HUES64 (cell line): ENCODE data around the gene METTL16.

ENCODE experiments used
- H3K27ac ChIP-seq: 2 replicates; pipeline ENCODE4 v1.7.0; 2013; ENCODE audit warnings: low read depth, low read length, inconsistent platforms
- H3K27me3 ChIP-seq: 2 replicates; pipeline ENCODE4 v1.6.1; 2013; ENCODE audit warnings: mild to moderate bottlenecking, low read length; ENCODE audit not compliant: insufficient read depth
- H3K36me3 ChIP-seq: 2 replicates; pipeline ENCODE4 v1.6.1; 2013; ENCODE audit warnings: mild to moderate bottlenecking, low read length; ENCODE audit not compliant: insufficient read depth
- H3K4me1 ChIP-seq: 2 replicates; pipeline ENCODE4 v1.6.1; 2013; ENCODE audit warnings: mild to moderate bottlenecking, low read length, moderate library complexity; ENCODE audit not compliant: insufficient read depth
- H3K4me3 ChIP-seq: 2 replicates; pipeline ENCODE4 v1.5.1; 2013; ENCODE audit warnings: mild to moderate bottlenecking, low read length, moderate library complexity
- H3K9ac ChIP-seq: 2 replicates; pipeline ENCODE4 v1.6.1; 2013; ENCODE audit warnings: mild to moderate bottlenecking, low read depth, low read length
- H3K9me3 ChIP-seq: 2 replicates; pipeline ENCODE4 v1.6.1; 2013; ENCODE audit warnings: low read depth, low read length; ENCODE audit not compliant: insufficient read depth
- WGBS: fragments of 150-250, 120-280 bp; methylation state at CpG from one replicate; pipeline ENCODE4 v1.1.7; 2013; ENCODE audit warnings: missing lambda C conversion rate; 5-methylcytosine and 5-hydroxymethylcytosine counted together

METTL16 gene

DNA sequence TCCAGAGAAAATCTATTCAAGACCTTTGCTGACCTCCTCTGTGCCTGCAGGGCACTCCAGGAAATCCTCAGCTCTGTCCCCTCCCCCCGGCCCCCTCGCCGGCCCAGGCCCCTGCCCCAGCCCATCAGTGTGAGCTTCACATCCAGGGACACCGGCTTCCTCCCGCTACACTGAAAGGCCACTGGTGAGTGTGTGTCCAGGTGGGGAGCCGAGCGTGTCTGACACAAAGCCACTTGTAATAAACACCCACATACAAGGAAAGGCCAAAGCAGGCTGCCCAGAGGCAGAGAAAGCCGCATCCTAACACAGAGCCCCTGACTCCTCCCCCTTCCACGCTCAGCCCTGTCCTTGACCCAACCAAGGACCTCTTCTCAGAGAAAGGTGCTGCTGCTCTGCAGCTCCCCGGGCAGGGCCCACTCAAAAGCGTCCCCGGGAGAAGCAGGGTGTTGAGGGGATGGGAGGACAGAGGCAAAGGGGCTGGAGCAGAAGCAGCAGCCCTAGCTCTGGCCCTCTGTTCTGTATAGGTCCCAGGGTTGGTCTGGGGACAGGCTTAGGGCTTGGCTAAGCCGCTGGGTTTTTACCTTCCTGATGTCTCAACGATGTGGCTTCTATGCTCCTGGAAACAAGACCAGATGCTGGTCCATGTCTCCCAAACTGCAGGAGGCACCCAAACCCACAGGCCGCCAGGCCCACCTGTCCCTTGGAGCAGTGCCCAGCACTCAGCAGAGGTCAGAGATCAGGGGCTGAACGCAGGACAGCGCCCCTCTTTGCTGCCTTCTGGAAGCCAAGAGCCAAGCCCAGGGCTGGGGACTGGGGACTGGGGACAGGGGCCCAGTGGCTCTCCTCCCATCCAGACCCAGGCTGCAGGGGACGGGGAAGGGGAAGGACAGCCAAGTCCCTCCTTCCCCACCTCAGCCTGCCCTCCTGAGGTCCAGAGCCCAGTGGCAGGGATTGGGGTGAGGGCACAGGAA is 126.2 kb downstream of the METTL16 start:
- WGBS = 55% methylated on average over 17 of the region's 18 CpGs
- H3K36me3 ChIP-seq = peaks cover 7% of the 10 kb centered on the region
- H3K27me3 ChIP-seq = no peaks in the 10 kb centered on the region
- no peak overlapping the region for H3K9ac ChIP-seq
- H3K27ac ChIP-seq = peak overlapping the region; percentile 16; the same call in 1 of the 2 replicates
- H3K9me3 ChIP-seq = no peaks in the 10 kb centered on the region
- H3K4me3 ChIP-seq = no peak overlapping the region
- peaks cover 9% of the 10 kb centered on the region; the same call in 1 of the 2 replicates for H3K4me1 ChIP-seq

DNA sequence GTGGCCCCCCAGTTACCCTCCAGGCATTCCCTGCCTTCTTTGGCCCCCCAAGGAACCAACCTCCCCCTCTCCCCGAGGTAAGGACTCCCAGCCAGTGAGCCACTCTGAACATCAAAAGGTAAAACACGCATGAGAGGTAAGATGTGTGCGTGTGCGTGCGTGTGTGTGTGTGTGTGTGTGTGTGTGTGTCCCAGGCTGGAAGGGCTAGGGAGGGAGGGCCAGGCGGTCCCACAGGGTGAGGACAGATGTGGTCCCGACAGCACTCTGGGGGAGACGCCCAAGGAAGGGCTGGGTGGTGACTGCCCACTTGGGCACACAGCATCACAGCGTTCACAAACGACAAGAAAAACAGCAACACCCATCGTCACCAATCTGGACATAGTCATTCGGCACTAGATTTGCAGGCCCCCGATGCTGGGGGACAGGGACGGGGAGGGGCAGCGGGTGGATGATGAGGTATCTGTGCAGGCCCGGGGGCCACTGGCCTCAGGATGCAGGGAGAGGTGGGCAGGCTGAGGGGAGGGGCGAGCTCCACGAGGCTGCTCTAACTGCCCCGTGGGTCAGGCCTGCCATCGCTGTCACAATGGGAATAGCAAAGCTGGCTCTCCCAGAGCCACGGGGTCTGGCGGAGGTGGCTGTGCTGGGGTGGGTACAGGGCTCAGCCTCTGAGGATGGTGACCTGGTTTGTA is 127.1 kb downstream of the METTL16 start:
- WGBS = 81% methylated on average over 22 of the region's 22 CpGs
- H3K9ac ChIP-seq = no peak overlapping the region
- no peak overlapping the region for H3K4me3 ChIP-seq
- H3K27me3 ChIP-seq = no peaks in the 10 kb centered on the region
- no peak overlapping the region for H3K27ac ChIP-seq
- H3K36me3 ChIP-seq = peaks cover 7% of the 10 kb centered on the region
- H3K9me3 ChIP-seq = no peaks in the 10 kb centered on the region
- H3K4me1 ChIP-seq = peaks cover 9% of the 10 kb centered on the region; the same call in 1 of the 2 replicates

DNA sequence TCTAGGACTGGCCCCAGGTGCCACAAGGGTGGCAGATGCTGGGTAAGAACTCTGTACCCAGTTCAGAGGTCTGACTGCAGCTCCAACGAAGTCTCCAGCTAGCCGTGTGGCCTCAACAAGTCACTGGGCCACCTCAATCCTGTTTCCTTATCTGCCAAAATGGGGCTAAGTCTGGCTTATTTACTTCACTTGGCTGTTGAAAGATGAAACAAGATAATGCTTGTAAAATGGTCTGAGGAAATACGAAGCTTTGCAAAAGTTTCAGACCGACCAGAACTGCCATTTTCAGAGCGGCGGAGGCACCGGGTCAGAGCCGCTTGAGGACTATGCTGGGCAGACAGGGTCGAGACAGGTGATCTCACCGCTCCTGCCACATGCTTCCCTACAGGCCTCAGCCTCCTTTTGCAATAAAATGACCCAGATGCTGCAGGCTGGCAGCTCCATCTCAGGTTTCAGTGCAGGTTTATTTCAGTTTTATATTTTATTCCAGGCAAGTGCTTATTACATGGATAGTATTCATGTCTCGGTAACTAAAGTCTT is 128.0 kb downstream of the METTL16 start:
- no peak overlapping the region for H3K27ac ChIP-seq
- H3K9me3 ChIP-seq = no peaks in the 10 kb centered on the region
- H3K9ac ChIP-seq = no peak overlapping the region
- H3K4me1 ChIP-seq = peaks cover 9% of the 10 kb centered on the region; the same call in 1 of the 2 replicates
- H3K4me3 ChIP-seq = no peak overlapping the region
- 91% methylated on average over 11 of the region's 11 CpGs for WGBS
- peaks cover 7% of the 10 kb centered on the region for H3K36me3 ChIP-seq
- no peaks in the 10 kb centered on the region for H3K27me3 ChIP-seq

DNA sequence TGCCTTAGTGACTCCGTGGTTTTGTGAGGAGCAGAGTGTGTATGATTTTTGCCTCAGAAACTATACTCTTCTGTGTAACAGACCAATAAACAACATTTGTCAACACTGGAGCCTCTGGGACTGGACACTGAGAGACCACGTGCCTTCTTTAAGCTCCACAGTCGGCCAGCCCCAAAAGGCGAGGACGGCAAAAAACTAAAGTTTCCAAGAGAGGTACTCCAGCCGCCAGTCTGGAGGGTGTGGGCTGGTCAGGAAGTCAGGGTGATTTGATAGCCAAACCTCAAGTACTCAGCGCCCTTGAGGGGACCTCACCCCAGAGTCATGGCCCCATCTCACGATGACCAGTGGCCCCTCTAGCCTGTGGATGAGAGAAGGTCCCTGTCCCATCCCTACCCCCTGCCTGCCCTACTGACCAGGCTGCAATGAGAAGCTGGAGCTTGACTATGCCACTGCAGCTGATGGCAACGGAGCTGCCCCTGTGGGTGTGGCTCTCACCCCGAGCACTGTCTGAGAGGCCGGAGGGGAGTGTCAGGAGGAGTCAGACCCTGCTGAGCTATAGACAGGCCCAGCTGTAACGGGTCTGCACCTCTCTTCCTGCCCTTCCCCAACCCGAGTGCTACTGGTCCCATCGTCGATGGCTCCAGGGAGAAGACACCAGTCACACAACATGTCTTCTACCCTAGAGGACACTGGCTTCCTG is 130.6 kb downstream of the METTL16 start:
- H3K4me1 ChIP-seq = peaks cover 9% of the 10 kb centered on the region; the same call in 1 of the 2 replicates
- H3K27me3 ChIP-seq = no peaks in the 10 kb centered on the region
- H3K9ac ChIP-seq = no peak overlapping the region
- H3K4me3 ChIP-seq = no peak overlapping the region
- 85% methylated on average over 15 of the region's 15 CpGs for WGBS
- no peak overlapping the region for H3K27ac ChIP-seq
- H3K9me3 ChIP-seq = no peaks in the 10 kb centered on the region
- peaks cover 12% of the 10 kb centered on the region; the same call in 1 of the 2 replicates for H3K36me3 ChIP-seq

DNA sequence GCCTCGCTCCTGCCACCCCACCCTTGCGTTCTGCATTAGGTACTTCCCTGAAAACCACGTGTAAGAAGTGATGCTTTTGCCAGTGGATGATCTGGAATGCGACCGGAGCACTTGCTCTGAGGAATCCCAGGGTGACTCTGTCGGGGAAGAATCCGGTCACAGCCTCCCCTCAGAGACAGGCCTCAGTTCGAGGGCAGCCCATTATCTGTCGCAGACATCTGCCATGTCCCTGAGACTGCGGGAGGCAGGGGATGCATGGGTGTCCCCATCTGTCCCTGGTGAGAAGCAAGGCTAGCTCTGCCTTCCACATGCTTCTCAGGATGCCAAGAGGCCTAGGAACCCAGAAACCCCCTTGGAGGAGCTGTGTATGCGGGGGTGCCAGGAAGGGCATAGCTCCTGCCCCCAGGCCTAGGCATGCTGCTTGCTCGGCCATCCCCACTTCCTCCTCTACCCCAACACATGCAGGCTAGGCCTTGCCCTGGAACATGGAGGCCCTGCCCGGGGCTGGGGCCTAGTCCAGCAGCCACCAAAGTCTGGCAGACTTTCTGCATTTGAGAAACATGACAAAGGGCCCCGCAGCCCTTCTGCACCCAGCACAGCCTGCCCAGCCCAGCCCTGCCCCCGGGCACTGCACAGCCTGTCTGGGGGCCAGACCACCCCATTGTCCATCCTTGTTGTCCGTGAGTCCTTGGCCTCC is 131.3 kb downstream of the METTL16 start:
- peaks cover 5% of the 10 kb centered on the region; the same call in 1 of the 2 replicates for H3K4me1 ChIP-seq
- WGBS = 93% methylated on average over 16 of the region's 16 CpGs
- H3K27me3 ChIP-seq = no peaks in the 10 kb centered on the region
- H3K9ac ChIP-seq = no peak overlapping the region
- no peak overlapping the region for H3K4me3 ChIP-seq
- H3K36me3 ChIP-seq = peaks cover 12% of the 10 kb centered on the region; the same call in 1 of the 2 replicates
- no peaks in the 10 kb centered on the region for H3K9me3 ChIP-seq
- H3K27ac ChIP-seq = no peak overlapping the region

DNA sequence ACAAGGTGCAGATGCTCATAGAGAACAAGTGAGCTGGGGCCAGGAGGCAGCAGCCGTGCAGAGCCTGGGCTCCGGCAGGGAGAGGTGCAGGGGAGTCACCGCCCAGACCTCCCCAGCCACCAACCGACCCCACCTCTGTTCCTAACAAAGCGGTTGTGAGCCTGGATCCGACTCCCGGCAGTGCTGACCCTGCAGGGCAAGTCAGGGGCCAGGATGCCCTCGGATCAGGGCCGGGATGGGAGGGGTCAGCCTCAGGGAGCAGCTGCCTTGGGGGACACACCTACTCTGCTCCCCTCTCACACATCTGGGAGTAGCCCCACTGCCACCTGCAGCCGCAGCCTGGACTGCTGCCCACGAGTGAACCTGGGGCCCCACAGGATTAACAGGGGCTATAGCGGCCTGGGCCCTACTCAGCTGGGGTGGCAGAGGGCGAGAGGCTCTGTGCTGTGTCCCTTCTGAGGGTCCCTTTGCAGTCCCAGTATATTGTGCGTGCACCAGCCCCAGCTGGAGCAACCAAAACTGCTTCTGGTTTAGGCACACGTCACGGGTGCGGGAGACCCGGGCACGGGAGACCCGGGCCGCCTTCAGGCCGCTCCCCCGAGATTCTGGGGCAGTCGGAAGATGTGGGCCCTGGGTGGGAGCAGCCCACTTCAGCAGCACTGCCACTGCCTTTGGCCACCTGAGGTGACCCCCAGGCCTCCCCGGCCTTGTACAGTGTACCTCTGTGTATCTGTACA is 132.0 kb downstream of the METTL16 start:
- Histone ChIP-seq H3K36me3 (peaks cover 12% of the 10 kb centered on the region; the same call in 1 of the 2 replicates), H3K27ac (no peak overlapping the region), H3K9me3 (no peaks in the 10 kb centered on the region), H3K27me3 (no peaks in the 10 kb centered on the region), H3K9ac (no peak overlapping the region), H3K4me1 (no peaks in the 10 kb centered on the region), H3K4me3 (no peak overlapping the region)
- WGBS = 95% methylated on average over 25 of the region's 25 CpGs

DNA sequence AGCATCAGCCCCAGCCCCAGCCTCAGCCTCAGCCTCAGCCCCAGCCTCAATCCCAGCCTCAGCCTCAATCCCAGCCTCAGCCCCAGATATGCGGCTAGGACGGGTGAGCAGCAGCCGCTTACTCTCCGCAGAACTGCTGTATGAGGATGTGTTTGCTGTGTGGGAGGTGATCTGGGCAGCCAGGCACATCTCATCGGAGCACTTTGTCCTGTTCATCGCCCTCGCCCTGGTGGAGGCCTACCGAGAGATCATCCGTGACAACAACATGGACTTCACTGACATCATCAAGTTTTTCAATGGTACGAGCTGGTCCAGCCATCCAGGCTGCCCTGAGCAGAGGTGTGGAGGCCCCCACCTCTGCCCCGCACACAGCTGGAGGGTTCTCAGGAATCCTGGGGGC is 132.8 kb downstream of the METTL16 start:
- peaks cover 12% of the 10 kb centered on the region; the same call in 1 of the 2 replicates for H3K36me3 ChIP-seq
- no peak overlapping the region for H3K4me3 ChIP-seq
- no peaks in the 10 kb centered on the region for H3K4me1 ChIP-seq
- 95% methylated on average over 11 of the region's 11 CpGs for WGBS
- no peaks in the 10 kb centered on the region for H3K27me3 ChIP-seq
- H3K9ac ChIP-seq = no peak overlapping the region
- H3K27ac ChIP-seq = no peak overlapping the region
- H3K9me3 ChIP-seq = no peaks in the 10 kb centered on the region

DNA sequence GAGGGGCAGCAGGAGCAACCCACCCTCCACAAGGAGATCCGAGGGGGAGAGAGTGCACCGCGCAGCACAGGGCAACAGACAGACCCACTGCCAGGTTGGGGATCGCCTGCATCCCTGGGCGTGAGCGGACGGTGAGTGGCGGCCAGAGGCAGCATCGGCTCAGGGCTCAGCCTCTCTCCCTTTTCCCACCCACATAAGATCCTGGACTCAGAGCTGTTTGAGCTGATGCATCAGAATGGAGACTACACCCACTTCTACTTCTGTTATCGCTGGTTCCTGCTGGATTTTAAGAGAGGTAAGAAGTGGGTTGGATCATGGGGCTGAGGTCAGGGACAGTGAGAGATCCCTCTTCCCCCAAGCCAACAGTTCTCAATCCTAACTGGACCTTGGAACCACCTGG is 134.0 kb downstream of the METTL16 start:
- H3K9me3 ChIP-seq = no peaks in the 10 kb centered on the region
- 98% methylated on average over 9 of the region's 10 CpGs for WGBS
- no peak overlapping the region for H3K9ac ChIP-seq
- H3K4me1 ChIP-seq = no peaks in the 10 kb centered on the region
- H3K36me3 ChIP-seq = peaks cover 23% of the 10 kb centered on the region; the same call in 1 of the 2 replicates
- no peaks in the 10 kb centered on the region for H3K27me3 ChIP-seq
- H3K4me3 ChIP-seq = no peak overlapping the region
- no peak overlapping the region for H3K27ac ChIP-seq

DNA sequence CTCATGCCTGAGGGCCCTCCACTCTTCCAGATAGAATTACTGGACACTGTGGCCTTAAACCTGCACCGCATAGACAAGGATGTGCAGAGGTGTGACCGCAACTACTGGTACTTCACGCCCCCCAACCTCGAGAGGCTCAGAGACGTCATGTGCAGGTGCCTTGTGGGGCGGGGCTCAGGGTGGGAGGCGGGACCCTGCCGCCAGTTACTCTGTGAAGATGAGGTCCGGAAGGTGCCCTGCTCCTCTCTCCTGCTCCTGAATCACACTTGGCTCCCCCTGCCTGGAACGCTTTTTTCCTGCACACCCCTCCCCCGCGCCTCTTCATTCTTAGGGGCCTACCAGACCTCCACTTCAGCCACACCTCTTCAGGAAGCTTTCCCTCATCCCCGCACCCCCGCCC is 135.6 kb downstream of the METTL16 start:
- H3K27me3 ChIP-seq = no peaks in the 10 kb centered on the region
- H3K9ac ChIP-seq = no peak overlapping the region; the same call in 1 of the 2 replicates
- H3K4me1 ChIP-seq = no peaks in the 10 kb centered on the region
- peaks cover 23% of the 10 kb centered on the region; the same call in 1 of the 2 replicates for H3K36me3 ChIP-seq
- H3K4me3 ChIP-seq = no peak overlapping the region
- no peak overlapping the region for H3K27ac ChIP-seq
- no peaks in the 10 kb centered on the region for H3K9me3 ChIP-seq
- 90% methylated on average over 14 of the region's 14 CpGs for WGBS

DNA sequence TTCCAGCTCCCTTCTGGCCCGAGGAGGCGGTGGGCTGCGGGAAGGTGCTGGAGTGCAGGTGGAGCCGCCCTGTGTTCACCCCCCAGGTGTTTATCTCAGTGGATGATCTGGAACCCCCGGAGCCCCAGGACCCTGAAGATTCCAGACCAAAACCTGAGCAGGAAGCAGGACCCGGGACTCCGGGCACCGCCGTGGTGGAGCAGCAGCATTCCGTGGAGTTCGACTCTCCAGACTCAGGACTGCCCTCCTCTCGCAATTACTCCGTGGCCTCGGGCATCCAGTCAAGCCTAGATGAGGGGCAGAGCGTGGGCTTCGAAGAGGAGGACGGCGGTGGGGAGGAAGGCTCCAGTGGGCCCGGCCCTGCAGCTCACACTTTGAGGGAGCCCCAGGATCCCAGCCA is 136.3 kb downstream of the METTL16 start:
- Histone ChIP-seq H3K9ac (no peak overlapping the region), H3K9me3 (no peaks in the 10 kb centered on the region), H3K27me3 (no peaks in the 10 kb centered on the region), H3K4me1 (no peaks in the 10 kb centered on the region), H3K27ac (no peak overlapping the region), H3K4me3 (no peak overlapping the region), H3K36me3 (peaks cover 23% of the 10 kb centered on the region; the same call in 1 of the 2 replicates)
- WGBS = 93% methylated on average over 19 of the region's 19 CpGs
